A549 (cell line): Measurements from ENCODE around the gene ZNF169.
"Not testable (repeated sequence)": the region's sequence is repeated elsewhere in the genome, so short reads cannot be mapped to it uniquely, and the experiment has no call there.

ENCODE experiments used
- CBX8 ChIP-seq: fragments of 200-600 bp; sonication (generic); IDR thresholded peaks from 2 replicates; pipeline ENCODE4 v1.6.1; 2016
- CTCF ChIP-seq: fragments of >200 bp; sonication (Bioruptor Twin); formaldehyde crosslinking; IDR thresholded peaks from 3 replicates; pipeline ENCODE4 v1.5.1; 2016
- ESRRA ChIP-seq: fragments of 150-350 bp; IDR thresholded peaks from 2 replicates; pipeline ENCODE4 v1.6.1; 2014; ENCODE audit warnings: mild to moderate bottlenecking, low read length, borderline replicate concordance
- HOXB5 ChIP-seq: fragments of 250-450 bp; sonication (Bioruptor Pico); IDR thresholded peaks from 2 replicates; pipeline ENCODE4 v1.5.0; 2020; ENCODE audit warnings: mild to moderate bottlenecking, moderate library complexity
- MAX ChIP-seq: IDR thresholded peaks from 2 replicates; pipeline ENCODE4 v1.6.1; 2012
- MAZ ChIP-seq: fragments of 150-350 bp; IDR thresholded peaks from 2 replicates; pipeline ENCODE4 v1.6.1; 2014; ENCODE audit warnings: antibody characterized with exemption, low read depth, low read length, borderline replicate concordance
- POLR2A ChIP-seq: IDR thresholded peaks from 2 replicates; pipeline ENCODE4 v1.6.1; 2012; ENCODE audit warnings: mild to moderate bottlenecking, low read length
- POLR2AphosphoS2 ChIP-seq: conservative IDR thresholded peaks from 2 replicates; pipeline ENCODE4 v1.6.1; 2012; ENCODE audit warnings: low read length, improper control_type of control experiment, inconsistent platforms
- RNF2 ChIP-seq: fragments of 200-600 bp; sonication (generic); IDR thresholded peaks from 2 replicates; pipeline ENCODE4 v1.6.1; 2016; ENCODE audit warnings: low read depth, mild to moderate bottlenecking, antibody characterized with exemption, moderate library complexity, borderline replicate concordance
- SREBF2 ChIP-seq: fragments of 450-650 bp; IDR thresholded peaks from 2 replicates; pipeline ENCODE4 v1.6.1; 2014; ENCODE audit warnings: mild to moderate bottlenecking, moderate library complexity
- TFCP2L1 ChIP-seq: fragments of 250-450 bp; sonication (Bioruptor Pico); IDR thresholded peaks from 2 replicates; pipeline ENCODE4 v1.5.0; 2021; ENCODE audit warnings: mild to moderate bottlenecking
- ZFP36 ChIP-seq: fragments of 450-650 bp; IDR thresholded peaks from 2 replicates; pipeline ENCODE4 v1.6.1; 2014; ENCODE audit warnings: borderline replicate concordance; ENCODE audit not compliant: partially characterized antibody
- TF ChIP-seq, protein P1 (sequence below): IDR thresholded peaks from 2 replicates; pipeline ENCODE4 v1.6.1; 2012
- TF ChIP-seq, protein P2 (sequence below): fragments of 450-650 bp; IDR thresholded peaks from 2 replicates; pipeline ENCODE4 v1.6.1; 2014; ENCODE audit warnings: antibody characterized with exemption

DNA sequence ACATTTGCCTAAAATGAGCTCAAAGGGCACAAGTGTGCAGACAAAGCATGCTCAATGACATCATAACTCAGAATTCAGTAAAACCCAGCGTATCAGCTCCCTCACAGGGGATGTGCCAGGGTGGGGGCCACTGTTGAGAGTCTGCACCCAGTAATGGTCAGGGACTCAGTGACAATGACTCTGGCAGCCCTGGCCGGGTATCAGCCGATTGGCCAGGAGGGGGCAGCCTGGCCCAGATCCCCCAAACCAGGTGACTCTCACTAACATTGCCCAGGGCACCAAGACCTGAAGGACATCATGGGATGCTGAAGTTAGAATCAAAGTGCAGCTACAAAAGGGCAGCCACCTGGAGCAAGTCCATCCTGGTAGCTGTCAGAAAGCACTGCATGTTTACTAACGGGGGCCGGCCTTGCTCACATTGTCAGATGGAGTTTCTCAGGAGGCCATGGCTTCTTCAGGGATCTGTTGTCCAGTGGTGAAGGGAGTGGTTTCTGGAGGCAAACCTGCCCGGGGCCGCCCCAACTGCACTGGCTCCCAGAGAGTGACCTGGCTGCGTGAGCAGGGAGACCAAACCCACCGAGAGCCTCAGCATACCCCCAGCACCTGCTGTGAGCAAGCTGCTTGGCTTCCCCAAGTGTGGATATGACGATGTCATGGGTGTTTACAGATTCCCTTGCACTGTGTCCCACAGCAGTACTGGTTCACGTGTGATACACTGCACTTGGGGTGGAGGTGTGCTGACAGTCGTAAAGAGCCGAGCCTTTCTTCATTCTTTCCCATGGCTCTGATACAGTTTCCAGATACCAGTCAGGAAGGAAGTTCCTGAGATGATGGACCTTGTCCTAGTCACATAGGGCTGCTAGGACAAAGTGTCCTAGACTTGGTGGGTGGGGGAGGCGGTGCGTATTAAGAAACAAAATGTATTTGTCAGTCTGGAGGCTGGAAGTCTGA lies 56.2 kb downstream of the ZNF169 start:
- TF ChIP-seq HOXB5 (CRISPR knock-in tag); CTCF; SREBF2; RNF2; POLR2AphosphoS2; POLR2A; MAZ; ZFP36; ESRRA; TFCP2L1 (CRISPR knock-in tag); MAX; CBX8: not testable (repeated sequence)
- TF ChIP-seq, protein P1, sequence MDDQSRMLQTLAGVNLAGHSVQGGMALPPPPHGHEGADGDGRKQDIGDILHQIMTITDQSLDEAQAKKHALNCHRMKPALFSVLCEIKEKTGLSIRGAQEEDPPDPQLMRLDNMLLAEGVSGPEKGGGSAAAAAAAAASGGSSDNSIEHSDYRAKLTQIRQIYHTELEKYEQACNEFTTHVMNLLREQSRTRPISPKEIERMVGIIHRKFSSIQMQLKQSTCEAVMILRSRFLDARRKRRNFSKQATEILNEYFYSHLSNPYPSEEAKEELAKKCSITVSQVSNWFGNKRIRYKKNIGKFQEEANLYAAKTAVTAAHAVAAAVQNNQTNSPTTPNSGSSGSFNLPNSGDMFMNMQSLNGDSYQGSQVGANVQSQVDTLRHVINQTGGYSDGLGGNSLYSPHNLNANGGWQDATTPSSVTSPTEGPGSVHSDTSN: not testable (repeated sequence)
- TF ChIP-seq, protein P2, sequence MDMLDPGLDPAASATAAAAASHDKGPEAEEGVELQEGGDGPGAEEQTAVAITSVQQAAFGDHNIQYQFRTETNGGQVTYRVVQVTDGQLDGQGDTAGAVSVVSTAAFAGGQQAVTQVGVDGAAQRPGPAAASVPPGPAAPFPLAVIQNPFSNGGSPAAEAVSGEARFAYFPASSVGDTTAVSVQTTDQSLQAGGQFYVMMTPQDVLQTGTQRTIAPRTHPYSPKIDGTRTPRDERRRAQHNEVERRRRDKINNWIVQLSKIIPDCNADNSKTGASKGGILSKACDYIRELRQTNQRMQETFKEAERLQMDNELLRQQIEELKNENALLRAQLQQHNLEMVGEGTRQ: not testable (repeated sequence)
